HG02973 (cell line): ENCODE measurements around the gene ADAMTSL2.

ENCODE experiments used
- ATAC-seq: cut with Tn5 transposase; IDR thresholded peaks from one replicate; pipeline ENCODE4 v1.9.1; 2021; ENCODE audit warnings: moderate library complexity; ENCODE audit not compliant: unreplicated experiment

ADAMTSL2 gene

DNA sequence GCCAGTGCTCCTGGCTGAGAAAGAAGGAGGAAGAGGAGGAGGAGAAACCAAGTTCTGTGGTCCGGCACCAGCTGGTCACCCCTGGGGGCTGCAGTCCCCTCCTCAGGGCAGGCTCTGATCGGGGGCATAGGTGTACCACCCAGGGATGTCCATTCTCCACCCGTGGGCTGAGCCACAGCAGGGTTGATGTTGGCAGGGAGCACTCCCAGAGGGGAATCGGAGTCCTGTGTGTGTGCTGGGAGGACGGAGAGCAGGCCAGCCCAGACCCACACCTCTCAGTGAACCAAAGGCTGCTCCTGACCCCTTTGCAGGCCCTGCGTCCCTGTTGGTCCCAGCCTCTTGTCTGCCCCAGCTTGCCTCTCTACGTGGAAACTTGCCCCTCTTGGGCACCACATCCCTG, 4.6 kb upstream of the ADAMTSL2 start:
- no peak for ATAC-seq

DNA sequence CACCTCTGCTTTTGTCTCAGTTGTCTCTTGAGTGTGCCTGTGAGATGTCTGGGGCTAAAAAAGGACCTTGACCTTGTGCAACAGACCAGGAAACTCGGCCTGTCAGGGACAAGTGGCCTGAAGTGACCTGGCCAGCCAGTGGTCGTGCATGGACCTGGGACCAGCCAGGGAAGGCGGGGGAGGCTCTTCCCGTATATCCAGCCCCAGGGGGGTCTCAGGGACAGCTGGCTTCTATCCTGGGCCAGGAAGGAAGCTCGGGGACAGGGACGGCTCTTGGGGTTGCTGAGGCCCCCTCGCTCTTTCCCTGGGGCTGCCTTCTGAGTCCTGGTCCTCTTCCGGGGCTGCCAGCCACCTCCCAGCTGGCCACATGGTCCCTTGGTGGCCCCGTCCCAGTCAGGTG, 3.2 kb upstream of the ADAMTSL2 start:
- ATAC-seq = no peak

DNA sequence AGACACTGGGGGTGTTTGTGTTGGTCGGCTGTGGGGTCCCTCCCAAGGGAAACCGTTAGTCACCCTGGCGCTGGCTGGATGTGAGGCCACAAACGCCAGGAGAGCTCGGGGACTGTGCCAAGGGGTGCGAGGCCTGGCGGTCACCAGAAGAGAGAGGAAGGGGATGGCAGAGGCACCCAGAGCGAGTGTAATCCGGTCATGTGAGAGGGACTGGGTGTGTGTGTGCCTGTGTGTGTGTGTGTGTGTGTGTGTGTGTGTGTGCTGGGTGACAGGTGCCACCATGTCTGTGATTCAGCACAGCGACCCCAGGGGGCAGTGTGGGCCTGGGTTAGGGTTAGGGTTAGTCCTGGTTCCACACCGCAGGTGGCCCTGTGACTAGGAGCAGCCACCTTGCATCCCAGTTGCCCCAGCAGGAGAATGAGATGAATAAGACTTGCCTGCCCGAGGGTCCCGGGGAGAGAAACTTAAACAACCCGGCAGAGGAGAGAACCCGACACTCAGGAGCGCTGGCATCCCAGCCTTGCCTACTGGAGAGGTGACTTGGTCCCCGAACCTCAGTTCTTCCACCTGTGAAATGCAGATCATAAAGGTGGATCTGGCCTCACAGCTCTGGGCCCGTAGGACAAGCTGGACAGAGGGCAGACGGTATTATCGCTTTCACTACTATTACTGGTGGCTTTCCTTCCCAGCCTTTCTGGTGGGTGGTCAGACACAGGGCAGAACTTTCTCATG, 1.4 kb upstream of the ADAMTSL2 start:
- ATAC-seq = no peak

DNA sequence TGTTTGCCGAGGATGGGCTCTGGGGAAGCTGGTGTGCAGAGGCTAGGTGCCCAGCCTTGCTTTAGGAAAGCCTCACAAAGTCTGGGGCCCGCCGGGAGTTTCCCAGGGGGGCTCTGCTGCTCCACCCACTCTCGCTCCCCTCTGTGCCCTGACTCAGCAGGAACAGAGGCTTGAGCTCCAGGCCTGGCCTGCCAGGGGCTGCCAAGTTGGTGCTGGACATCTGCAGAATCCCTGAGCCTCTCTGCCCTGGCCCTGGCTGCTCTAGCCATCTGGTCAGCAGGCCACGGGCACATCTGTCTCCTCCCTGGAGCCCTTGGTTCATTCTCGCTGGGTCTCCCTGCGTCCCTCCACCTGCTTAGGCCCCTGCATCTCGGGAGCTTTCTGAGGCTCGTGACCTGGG, 647 bp upstream of the ADAMTSL2 start:
- ATAC-seq = no peak

DNA sequence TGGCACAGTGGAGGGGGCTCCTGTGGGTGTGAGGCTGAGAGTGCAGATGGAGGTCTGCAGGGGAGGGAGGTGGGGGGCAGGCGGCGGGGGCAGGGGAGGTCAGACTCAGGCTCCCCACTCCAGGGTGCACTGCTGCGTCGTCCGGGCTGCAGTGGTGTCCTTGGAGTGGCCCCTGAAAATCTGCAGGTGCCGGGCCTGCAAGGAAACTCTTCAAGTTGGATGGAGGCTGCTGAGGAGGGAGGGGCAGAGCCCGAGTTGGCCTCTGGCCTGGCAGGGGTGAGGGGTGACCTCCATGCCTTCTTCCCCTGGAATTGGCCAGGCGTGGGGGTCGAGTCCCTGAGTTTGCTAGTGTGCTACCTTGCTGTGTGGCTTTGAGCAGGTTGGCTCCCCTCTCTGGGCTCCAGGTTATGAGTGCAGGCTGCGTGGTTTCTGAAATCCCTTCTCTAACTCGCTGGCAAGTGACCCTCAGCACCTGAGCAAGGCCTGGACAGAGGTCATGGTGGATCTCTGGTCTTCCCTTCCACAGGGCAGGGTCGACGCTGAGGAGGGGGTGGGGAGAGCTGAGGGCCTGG, 888 bp downstream of the ADAMTSL2 start:
- ATAC-seq = no peak

DNA sequence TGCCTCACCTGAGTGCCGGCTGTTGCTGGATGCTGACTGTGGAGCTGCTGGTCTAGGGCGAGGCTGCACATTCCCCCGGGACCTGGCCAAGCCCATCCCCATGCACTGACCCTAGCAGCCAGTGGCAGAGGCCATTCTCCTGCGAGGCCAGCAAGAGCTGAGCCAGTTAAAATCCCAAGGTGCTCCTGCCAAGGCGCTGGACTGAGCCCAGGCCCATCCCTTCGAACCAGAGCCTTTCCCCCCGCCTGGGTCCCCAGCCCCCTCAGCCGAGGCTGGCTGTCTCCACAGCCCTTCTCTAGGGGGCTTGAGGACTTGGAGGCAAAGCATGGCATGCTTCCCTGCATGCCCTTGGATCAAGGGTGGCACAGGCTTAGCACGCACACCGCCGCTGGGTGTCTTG, 1.6 kb downstream of the ADAMTSL2 start:
- ATAC-seq = no peak

DNA sequence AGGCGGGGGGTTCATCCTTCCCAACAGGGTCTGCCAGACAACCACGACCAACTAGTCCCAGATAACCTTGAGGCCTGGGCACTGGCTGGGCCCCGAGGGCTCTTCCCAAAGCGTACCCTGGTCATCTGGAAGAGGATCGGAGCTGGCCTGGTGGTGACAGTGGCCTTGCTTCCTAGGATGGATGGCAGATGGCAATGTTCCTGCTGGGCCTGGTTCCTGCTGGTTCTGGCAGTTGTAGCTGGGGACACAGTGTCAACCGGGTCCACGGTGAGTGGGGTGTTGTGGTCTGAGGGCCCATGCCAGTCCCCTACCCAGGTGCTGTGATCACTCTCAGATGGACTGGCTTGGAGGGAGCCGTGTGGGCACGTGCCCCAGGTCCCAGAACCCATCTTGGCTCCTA, 2.0 kb downstream of the ADAMTSL2 start:
- ATAC-seq = no peak

DNA sequence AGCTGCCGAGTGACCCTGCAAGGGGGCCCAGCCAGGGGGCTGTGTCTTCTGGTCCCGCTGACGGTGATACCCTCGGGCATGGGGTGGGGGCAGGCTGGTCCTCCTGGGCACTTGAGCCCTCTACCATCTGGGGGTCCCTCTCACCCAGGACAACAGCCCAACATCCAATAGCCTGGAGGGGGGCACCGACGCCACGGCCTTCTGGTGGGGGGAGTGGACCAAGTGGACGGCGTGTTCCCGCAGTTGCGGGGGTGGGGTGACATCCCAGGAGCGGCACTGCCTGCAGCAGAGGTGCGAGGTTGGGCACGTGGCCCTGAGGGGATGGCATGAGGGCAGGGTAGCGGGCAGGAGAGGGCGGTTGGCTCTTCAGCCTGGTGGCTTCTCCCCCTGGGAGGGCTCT, 2.8 kb downstream of the ADAMTSL2 start:
- ATAC-seq = no peak

DNA sequence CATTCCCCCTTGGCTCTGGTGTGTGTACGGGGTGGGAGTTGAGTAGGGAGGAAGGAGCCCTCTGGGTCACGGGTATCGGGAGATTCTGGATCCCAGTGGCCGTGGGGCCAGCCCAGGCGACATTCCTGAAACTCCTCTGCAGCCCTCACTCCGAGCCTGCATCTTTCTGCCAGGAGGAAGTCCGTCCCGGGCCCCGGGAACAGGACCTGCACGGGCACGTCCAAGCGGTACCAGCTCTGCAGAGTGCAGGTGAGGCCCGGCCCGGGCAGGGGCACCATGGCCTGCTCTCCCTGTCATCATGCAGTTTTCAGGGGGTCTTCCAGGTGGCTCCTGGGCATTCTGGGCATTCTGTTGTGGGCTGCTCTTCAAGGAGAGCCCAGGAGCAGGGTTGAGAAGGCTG, 3.7 kb downstream of the ADAMTSL2 start:
- ATAC-seq = no peak

DNA sequence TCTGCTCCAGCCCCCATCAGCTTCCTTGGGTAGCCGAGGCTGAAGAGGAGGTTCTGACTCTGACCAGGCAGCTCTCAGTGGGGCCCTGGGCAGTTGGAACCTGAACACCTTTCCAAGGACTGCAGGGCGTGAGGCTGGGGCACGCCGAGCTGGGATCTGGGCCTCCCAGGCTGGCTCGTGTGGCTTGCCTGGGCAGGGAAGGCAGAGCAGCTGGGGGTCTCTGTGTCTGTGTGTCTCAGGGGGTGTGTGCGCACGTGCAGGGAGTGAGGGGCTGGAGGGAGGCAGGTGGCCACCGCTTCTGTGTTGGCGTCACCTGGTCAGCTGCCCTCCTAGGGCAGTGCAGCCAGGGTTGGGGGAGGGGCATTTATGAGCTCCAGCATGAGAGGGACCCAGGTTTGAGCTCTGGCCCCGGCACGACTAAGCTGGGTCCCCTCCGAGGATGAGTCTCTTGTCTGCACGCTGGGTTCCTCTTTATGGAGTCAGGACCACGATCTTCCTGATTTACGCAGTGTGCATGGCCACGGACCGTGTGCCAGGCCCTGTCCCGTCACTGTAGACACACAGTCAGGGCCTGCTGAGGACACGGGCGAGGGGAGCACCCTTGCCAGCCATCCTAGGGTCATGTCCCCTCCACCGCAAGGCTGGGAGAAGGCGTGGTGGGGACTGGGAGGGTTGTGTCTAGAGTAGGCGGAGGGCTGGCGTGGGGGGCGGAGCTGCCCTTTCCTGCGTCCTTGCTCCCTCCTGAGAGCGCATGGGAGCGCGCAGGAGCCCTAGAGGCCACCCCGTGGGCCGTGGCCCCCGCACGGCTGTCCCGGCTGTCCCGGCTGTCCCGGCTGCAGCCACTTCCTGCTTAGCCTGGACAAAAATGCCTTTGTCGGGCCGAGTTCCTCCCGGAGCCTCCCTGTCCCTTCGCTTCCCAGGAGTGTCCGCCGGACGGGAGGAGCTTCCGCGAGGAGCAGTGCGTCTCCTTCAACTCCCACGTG, 4.6 kb downstream of the ADAMTSL2 start:
- ATAC-seq = no peak

DNA sequence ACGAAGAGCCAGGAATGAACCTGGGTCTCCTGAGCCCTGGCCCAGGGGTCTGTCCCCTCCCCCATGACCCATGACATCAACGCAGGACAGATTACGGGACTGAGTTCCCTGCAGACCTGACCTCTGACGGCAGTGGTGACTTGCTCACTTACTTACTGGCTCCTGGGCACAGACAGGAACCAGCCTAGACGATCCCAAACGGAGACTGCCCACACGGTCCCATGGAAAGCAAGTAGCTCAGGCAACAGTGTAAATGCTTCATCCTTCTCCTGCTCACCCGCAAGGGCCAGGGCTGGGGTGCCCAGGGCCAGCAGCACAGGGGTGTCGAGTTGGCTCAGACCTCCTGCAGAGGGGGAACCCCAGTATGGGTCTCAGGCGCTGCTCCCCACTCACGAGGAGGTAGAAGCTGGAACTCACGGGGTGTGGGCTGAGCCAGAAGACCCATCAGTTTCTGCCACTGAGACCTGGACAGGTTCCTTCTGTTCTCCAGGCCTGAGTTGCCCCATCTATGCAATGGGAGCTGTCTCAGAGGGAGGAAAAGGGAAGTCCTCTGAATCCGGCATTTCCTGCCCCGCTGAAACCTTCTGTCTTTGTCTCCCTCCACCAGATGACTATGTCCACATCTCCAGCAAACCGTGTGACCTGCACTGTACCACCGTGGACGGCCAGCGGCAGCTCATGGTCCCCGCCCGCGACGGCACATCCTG, 5.6 kb downstream of the ADAMTSL2 start:
- ATAC-seq = no peak

DNA sequence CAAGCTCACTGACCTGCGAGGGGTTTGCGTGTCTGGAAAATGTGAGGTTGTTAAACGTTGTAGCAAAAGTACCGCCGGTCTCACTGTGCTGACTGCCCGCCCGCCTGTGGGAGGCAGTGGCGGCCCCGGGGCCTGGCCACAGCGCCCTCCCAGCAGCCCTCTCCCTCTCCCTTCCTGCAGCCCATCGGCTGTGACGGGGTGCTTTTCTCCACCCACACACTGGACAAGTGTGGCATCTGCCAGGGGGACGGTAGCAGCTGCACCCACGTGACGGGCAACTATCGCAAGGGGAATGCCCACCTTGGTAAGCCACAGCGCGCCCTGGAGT, 6.2 kb downstream of the ADAMTSL2 start:
- ATAC-seq = no peak

DNA sequence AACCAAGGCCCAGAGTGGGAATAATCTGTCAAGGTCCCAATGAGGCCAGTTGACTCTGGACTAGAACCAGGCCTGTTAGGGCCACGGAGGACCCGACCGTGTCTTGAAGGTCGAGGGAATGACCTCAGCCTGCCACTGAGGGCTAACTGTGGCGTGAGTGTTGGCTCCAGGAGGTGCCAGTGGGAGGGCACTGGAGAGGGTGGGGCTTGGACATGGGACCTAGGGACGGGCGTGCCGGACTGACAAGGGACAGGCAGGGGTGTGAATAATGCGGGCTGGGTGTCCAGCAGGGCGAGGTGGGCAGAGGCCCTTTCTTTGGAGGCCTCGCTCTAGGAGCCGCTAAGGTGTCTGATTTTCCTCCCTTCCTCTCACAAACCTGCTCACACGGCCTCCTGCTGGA, 7.5 kb downstream of the ADAMTSL2 start:
- ATAC-seq = no peak

DNA sequence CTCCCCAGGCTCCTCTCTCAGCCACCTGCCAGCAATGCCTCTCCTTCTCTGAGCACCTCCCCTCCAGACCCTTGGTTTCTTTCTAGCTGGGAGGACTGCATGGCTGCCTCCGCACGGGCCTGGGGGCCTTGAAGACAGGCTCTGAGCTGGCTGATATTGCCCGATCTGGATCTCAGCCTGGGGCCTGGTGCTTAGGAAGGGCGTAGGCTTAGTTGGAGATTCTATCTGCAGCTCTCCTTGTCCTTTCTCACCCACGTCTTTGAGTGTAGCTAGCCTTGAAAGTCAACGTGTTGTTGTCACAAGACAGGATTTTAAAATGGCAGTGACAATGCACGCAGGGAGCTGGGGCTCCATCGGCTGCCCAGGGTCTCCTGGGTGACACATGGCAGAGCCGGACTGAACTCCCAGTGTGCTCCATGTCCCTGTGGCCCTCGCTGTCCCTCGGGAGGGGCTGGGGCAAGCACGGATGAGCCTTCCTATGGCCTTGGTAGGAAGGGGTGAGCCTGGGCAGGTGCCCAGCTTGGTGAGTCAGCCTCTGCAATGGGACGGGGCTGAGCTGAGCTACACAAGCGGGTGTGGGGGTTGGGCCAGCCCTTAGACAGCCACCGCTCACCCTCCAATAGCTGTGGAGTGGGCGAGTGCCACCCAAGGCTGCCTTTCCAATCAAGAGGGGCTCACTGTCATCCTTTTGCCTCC, 9.4 kb downstream of the ADAMTSL2 start:
- ATAC-seq = no peak

DNA sequence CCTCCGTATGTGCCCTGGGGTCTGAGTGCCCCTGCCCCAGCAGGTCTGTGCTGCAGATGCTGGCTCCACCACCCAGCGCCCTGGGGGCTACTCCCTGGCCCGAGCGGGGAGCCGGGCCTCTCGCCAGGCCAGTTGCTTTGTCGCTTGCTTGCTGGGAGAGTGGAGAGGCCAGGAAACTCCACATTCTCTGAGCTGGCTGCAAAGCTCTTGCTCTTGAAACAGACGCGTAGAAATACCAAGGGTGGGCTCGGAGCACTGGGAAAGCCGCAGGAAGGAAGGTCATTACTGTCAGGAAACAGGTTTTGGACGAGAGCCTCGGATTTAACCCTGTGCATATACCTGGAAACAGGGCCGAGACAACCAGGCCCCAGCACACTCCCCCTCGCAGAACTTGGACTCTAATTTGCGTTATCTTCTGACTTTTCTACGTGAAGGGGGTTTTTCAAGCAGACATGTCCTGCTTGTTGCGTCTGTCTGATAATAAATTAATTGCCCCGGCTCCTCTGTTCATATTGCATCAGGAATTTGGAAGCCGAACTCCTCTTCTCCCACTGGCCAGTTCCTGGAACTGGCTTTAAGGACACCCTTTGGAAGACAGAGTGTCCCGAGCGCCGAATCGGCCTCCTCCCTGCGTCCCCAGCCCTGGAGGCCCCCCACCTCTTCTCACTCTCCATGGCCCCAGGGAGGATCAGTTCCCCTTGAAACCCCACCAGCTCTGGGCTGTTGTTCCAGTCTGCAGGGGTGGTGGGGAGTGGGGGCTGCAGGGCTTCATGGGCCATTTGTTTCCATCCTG, 11.2 kb downstream of the ADAMTSL2 start:
- ATAC-seq = no peak

DNA sequence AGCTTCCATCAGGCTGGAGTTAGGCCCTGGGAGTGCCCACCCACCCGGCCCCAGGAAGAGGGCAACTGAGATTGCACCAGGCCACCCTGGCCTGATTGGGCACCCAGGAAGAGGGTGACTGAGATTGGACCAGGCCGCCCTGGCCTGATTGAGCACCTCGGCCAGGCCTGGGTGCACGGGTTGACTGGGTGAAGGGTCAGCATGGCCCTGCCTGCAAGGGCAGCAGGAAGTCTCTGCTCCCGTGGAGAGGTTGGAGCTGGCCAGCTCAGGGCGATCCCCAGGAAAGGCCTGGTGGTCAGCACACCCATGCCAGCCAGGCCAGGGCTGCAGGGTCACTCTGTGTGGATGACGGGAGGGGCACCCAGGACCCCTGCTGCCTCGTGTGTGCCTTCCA, 11.8 kb downstream of the ADAMTSL2 start:
- ATAC-seq = no peak

DNA sequence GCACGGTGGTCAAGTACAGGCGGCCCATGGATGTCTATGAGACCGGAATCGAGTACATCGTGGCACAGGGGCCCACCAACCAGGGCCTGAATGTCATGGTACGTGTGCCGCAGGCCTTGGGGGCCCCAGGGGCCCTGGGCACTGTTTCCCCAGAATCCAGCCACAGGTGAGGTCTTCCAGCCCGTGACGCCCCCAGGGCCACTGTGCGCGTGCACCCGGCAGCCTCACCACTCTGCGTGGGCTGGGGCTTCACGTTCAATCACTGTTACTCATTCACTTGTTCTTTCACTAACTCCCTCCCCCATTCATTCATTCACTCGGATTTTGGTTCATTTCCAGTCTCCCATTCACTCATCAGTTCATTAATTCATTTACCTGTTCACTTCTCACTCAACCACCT, 12.6 kb downstream of the ADAMTSL2 start:
- ATAC-seq = no peak

DNA sequence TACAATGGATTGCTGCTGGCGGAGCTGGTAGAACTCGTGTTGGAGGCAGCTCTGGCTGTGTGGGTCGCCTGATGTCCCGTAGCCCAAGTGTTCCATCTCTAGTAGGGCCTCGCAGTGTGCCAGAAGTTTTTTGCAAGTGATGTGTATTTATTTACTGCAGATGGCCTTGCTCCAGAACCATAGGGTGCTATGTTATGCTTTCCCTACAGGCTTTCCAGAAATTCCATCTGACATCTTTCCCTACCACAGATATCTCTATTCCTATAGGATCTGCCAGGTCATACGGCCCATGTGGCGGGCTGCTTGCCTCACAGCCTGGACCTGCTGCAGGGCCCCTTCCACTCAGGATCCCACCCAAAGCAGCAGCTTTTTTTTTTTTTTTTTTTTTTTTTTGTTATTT, 16.9 kb downstream of the ADAMTSL2 start:
- no peak for ATAC-seq

DNA sequence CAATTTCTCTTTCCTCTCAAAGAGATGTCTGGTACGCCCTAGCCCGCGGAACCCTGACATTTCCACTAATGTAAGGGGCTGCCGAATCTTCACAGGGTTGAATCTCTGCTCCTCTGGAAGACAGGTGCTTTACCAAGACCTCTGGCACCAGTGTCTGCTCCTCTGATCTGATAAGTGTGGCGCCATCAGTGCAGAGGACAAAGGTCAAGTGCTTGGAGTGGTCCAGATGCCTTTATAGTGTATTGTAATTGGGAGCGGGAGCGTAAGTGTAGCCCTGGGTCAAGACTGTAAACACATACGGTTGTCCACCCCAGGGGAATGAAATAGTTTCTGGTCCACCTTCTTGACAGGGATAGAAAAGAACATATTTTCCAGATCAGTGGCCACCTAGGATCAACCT, 17.7 kb downstream of the ADAMTSL2 start:
- ATAC-seq = no peak

DNA sequence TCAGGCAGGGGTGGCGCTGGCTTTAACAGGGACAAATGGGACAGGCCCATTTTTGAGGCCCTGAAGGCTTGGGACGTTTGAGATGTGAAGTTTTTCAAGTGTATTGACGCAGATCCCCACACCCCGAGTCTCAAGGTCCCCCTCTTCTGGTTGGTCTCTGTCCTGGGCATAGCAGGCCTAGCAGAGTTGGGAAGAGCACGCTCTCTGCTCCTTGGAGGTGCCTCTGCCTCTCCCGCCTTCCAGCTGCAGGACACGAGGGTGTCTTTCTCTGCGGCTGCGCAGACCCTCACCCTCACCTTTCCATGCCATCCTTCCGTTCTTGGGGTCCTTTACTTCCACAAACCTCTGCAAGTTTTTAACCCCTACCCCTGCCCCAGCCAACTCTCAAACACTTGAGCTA, 18.6 kb downstream of the ADAMTSL2 start:
- no peak for ATAC-seq
